ENCODE results near the gene CIART. TPM values are rescaled to one million over a fixed set of nuclear protein-coding genes. Genes with fewer than 3 reads are reported as not detected.

CIART gene
- total RNA-seq, 1 experiment from 2014 or later, result 19.0 TPM

- H3K4me3 ChIP-seq (ENCODE audit: low read length), result peak overlapping the region; percentile 86
- no peaks in the 10 kb centered on the region for H3K9me2 ChIP-seq (replicated peaks; ENCODE audit: low read length)
- H3K9me3 ChIP-seq (ENCODE audit: low read length), result no peaks in the 10 kb centered on the region
- DNase-seq (no peak), ATAC-seq (peak; percentile 30)
- TSS peak; percentile 66 for BruUV-seq (replicated peaks)
- ChIA-PET POLR2A (ENCODE audit: unreplicated experiment) (interaction anchor here (0.6 kb wide), 2 partner anchors 20 to 38 kb away, joined by 4 to 5 read pairs; no protein-coding TSS in a partner anchor), CTCF (interaction anchor here (0.6 to 3.6 kb wide), 2 partner anchors 9 to 27 kb away, joined by 6 to 28 read pairs; no protein-coding TSS in a partner anchor)
- peaks cover 18% of the 10 kb centered on the region for H3K79me2 ChIP-seq (ENCODE audit: low read length)
- peak overlapping the region; percentile 90 for H3K4me2 ChIP-seq (ENCODE audit: low read length)
- peak overlapping the region; percentile 68 for H3K27ac ChIP-seq (ENCODE audit: low read length)
- H4K20me1 ChIP-seq (ENCODE audit: low read length), result no peaks in the 10 kb centered on the region
- H3K4me1 ChIP-seq (ENCODE audit: insufficient read depth, low read length), result peaks cover 19% of the 10 kb centered on the region
- peak overlapping the region; percentile 85 for H3K9ac ChIP-seq (ENCODE audit: low read length)
- intact Hi-C loops (cut with micrococcal nuclease), result loop anchor here (1.0 kb wide), 2 partner anchors 11 to 46 kb away; partner anchors contain the start of genes ANP32E and MRPS21
- H3K36me3 ChIP-seq (ENCODE audit: low read depth, low read length), result peaks cover 8% of the 10 kb centered on the region; the same call in 1 of the 2 replicates
- H3F3A ChIP-seq (ENCODE audit: low read length, unreplicated experiment), result no peaks in the 10 kb centered on the region
- no peak for TF ChIP-seq EZH2phosphoT487 (IDR thresholded peaks at IDR 0.05; ENCODE audit: borderline replicate concordance, low read length)
- no peak for TF ChIP-seq CTCF (conservative IDR thresholded peaks at IDR 0.05; ENCODE audit: low read depth, low read length)
- TF ChIP-seq EZH2 (IDR thresholded peaks at IDR 0.05; ENCODE audit: low read length, unreplicated experiment), result no peak
- H3K27me3 ChIP-seq (ENCODE audit: low read length), result no peaks in the 10 kb centered on the region
- H2AFZ ChIP-seq (ENCODE audit: low read length), result peak overlapping the region; percentile 87
Observed at GRCh38 chr1:150282558-150282958, 204 bp downstream of the CIART start.

- Histone ChIP-seq H3K79me2 (ENCODE audit: low read length) (peaks cover 18% of the 10 kb centered on the region), H3K4me3 (ENCODE audit: low read length) (peak overlapping the region; percentile 86), H3K9me3 (ENCODE audit: low read length) (no peaks in the 10 kb centered on the region), H3K36me3 (ENCODE audit: low read depth, low read length) (peaks cover 8% of the 10 kb centered on the region; the same call in 1 of the 2 replicates), H4K20me1 (ENCODE audit: low read length) (no peaks in the 10 kb centered on the region), H2AFZ (ENCODE audit: low read length) (peak overlapping the region; percentile 87; the same call in 1 of the 2 replicates), H3K9me2 (replicated peaks; ENCODE audit: low read length) (no peaks in the 10 kb centered on the region), H3K27me3 (ENCODE audit: low read length) (no peaks in the 10 kb centered on the region), H3K9ac (ENCODE audit: low read length) (peak overlapping the region; percentile 85), H3K4me2 (ENCODE audit: low read length) (peak overlapping the region; percentile 90), H3K4me1 (ENCODE audit: insufficient read depth, low read length) (peaks cover 19% of the 10 kb centered on the region), H3F3A (ENCODE audit: low read length, unreplicated experiment) (no peaks in the 10 kb centered on the region), H3K27ac (ENCODE audit: low read length) (no peak overlapping the region)
- intact Hi-C loops (cut with micrococcal nuclease), result no loop called here
- DNase-seq (no peak), ATAC-seq (no peak)
- POLR2A ChIA-PET (ENCODE audit: unreplicated experiment), result interaction anchor here (0.6 kb wide), 1 partner anchor 28 kb away, joined by 3 read pairs; no protein-coding TSS in a partner anchor
- CTCF ChIA-PET, result interaction anchor here (3.6 kb wide), 1 partner anchor 28 kb away, joined by 28 read pairs; no protein-coding TSS in a partner anchor
- TF ChIP-seq EZH2phosphoT487 (IDR thresholded peaks at IDR 0.05; ENCODE audit: borderline replicate concordance, low read length) (no peak), EZH2 (IDR thresholded peaks at IDR 0.05; ENCODE audit: low read length, unreplicated experiment) (no peak)
- BruUV-seq (replicated peaks), result no TSS peak
Observed at GRCh38 chr1:150283260-150283659, 906 bp downstream of the CIART start.

GRCh38 chr1:150288382-150288781 lies 6.0 kb downstream of the CIART start:
- TF ChIP-seq EZH2 (IDR thresholded peaks at IDR 0.05; ENCODE audit: low read length, unreplicated experiment) (no peak), EZH2phosphoT487 (IDR thresholded peaks at IDR 0.05; ENCODE audit: borderline replicate concordance, low read length) (no peak), CTCF (conservative IDR thresholded peaks at IDR 0.05; ENCODE audit: low read depth, low read length) (no peak)
- H3K79me2 ChIP-seq (ENCODE audit: low read length), result peaks cover 8% of the 10 kb centered on the region
- intact Hi-C loops (cut with micrococcal nuclease), result no loop called here

More at GRCh38 chr1:150288382-150288781, 6.0 kb downstream of the CIART start:
- Histone ChIP-seq H3K27ac (ENCODE audit: low read length) (no peak overlapping the region), H3K4me3 (ENCODE audit: low read length) (no peak overlapping the region), H3F3A (ENCODE audit: low read length, unreplicated experiment) (no peaks in the 10 kb centered on the region), H3K27me3 (ENCODE audit: low read length) (no peaks in the 10 kb centered on the region), H4K20me1 (ENCODE audit: low read length) (no peaks in the 10 kb centered on the region), H3K9me2 (replicated peaks; ENCODE audit: low read length) (no peaks in the 10 kb centered on the region), H2AFZ (ENCODE audit: low read length) (no peak overlapping the region), H3K9me3 (ENCODE audit: low read length) (no peaks in the 10 kb centered on the region), H3K9ac (ENCODE audit: low read length) (no peak overlapping the region), H3K36me3 (ENCODE audit: low read depth, low read length) (peaks cover 8% of the 10 kb centered on the region; the same call in 1 of the 2 replicates), H3K4me2 (ENCODE audit: low read length) (no peak overlapping the region), H3K4me1 (ENCODE audit: insufficient read depth, low read length) (peaks cover 10% of the 10 kb centered on the region)
- ChIA-PET POLR2A (ENCODE audit: unreplicated experiment) (no interaction called here), CTCF (interaction anchor here (0.5 kb wide), 1 partner anchor 811 kb away, joined by 6 read pairs; no protein-coding TSS in a partner anchor)
- DNase-seq (no peak), ATAC-seq (no peak)
- BruUV-seq (replicated peaks), result no TSS peak
